GM13977 (cell line): ENCODE results near the gene CSKMT.
"Not testable (repeated sequence)": the region's sequence is repeated elsewhere in the genome, so short reads cannot be mapped to it uniquely, and the experiment has no call there.

ENCODE experiments used
- DNase-seq: peaks from one replicate; pipeline ENCODE4 v3.0.0; 2012; ENCODE audit warnings: low spot score
- CTCF ChIP-seq: IDR thresholded peaks from 2 replicates; pipeline ENCODE4 v1.5.1; 2012; ENCODE audit warnings: mild to moderate bottlenecking, control low read depth; ENCODE audit not compliant: insufficient read depth; ENCODE audit errors: extremely low read depth, missing control alignments
- in situ Hi-C: fragments of 300-500 bp; cut with MboI; formaldehyde crosslinking; loops from one replicate; pipeline ENCODE4 v1.12.0; 2022; ENCODE audit warnings: low sequenced_read_pairs, low pct_unique_long_range_greater_than_20kb, mixed read lengths, inconsistent platforms; ENCODE audit not compliant: unreplicated experiment

The CSKMT gene

DNA sequence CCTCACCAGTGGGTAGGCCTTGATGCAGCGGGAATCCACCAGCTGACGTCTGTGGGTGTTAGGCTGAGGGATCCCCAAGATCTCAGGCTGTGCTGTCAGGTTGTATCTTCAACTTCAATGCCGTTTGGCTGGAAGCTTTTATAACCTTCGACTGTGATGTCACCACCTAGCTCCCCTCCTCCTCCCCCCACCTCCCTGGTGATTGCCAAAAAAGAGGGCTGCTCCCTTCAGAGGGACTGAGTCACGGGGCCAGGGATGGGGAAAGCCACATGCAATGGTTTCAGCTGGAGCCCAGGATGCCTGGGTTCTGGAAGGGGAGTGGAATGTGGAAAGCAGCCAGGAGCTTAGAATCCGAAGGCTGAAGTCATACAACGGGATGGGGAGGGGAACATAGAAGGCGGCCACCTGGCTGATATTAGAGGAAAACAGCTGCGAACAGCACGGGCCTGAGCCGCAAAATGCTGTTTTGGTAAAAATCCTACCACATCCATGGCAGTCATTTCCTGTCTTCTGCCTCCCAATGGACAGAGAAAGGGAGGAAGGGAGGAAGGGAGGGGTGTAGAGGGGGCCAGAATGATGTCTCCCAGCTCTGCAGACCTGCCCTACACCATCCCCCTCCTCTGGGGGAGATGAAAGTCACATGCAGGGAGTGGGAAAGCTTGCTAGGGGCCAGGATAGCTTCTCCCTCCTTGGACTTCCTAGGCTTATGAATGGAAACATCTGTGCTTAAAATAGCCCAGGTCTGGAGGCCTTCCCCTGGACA, 24.5 kb downstream of the CSKMT start, which contains the start of gene LRRN4CL:
TSS of gene LRRN4CL (minus strand) at position 110 of the 763 bp plus-strand sequence. CDS start 1,022 bp downstream, outside the sequence.
- DNase-seq, result no peak
- no peak for TF ChIP-seq CTCF
- in situ Hi-C loops, result no loop called here

DNA sequence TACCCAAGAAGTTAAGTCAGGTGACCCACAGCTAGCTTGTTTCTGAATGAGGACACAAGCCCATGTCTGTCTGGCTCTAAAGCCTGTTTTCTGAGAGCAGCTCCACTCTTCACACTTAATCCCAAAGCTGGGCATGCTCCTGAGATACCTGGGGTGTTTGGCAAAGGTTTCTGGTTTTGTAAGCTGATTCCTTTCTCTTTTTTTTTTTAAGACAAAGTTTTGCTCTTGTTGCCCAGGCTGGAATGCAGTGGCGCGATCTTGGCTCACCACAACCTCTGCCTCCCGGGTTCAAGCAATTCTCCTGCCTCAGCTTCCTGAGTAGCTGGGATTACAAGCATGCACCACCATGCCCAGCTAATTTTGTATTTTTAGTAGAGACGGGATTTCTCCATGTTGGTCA, 28.5 kb downstream of the CSKMT start:
- DNase-seq, in situ Hi-C loops: not testable (repeated sequence)

- peak; percentile 83 for DNase-seq
- in situ Hi-C loops, result no loop called here
- peak; percentile 91 for TF ChIP-seq CTCF
Observed at GRCh38 chr11:62694455-62695167, 29.5 kb downstream of the CSKMT start.

DNA sequence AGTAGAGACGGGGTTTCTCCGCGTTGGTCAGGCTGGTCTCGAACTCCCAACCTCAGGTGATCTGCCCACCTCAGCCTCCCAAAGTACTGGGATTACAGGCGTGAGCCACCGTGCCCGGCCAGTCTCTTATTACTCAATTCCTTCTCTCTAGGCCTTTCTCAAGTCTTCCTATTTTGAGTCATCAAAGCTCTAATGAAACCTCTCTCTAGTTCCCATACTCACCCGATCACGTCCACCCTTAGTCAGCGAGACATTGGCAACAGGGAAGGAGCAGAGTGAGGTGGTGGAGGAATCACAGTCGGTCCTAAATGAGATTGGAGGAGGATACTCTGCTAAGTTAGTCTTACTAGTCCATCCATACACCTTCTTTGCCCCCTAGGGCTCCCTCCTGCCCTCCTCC, 37.1 kb downstream of the CSKMT start:
- TF ChIP-seq CTCF, result no peak
- in situ Hi-C loops, result no loop called here
- DNase-seq, result no peak

DNA sequence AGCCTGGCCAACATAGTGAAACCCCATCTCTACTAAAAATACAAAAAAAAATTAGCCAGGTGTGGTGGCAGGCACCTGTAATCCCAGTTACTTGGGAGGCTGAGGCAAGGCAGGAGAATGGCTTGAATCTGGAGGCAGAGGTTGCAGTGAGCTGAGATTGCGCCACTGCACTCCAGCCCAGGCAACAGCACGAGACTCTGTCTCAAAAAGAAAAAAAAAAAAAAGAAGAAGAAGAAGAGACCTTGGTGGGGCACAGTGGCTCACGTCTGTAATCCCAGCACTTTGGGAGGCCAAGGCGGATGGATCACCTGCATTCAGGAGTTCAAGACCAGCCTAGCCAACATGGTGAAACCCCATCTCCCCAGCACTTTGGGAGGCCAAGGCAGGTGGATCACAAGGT, 38.8 kb downstream of the CSKMT start:
- in situ Hi-C loops, DNase-seq: not testable (repeated sequence)

GRCh38 chr11:62705413-62705812, 40.3 kb downstream of the CSKMT start:
- in situ Hi-C loops, result no loop called here
- DNase-seq, result no peak

More at GRCh38 chr11:62705413-62705812, 40.3 kb downstream of the CSKMT start:
- TF ChIP-seq CTCF, result no peak
